BJ (cell line): Measurements from ENCODE around the gene DLK1. TPM values are rescaled to one million over a fixed set of nuclear protein-coding genes. Genes with fewer than 3 reads are reported as not detected.

Experiments used
- CTCF ChIA-PET: fragments of 350-600 bp; formaldehyde crosslinking; extraction: SDS; loops from one replicate; lab custom pipeline; 2021; ENCODE audit warnings: antibody characterized with exemption, inconsistent platforms; lab: Yijun Ruan, JAX
- POLR2A ChIA-PET: fragments of 300-600 bp; sonication (Branson Sonifier 250); formaldehyde crosslinking; extraction: SDS; loops from one replicate; lab custom pipeline; 2021; ENCODE audit warnings: antibody characterized with exemption; lab: Charles Lee
- DNase-seq: peaks from one replicate; pipeline ENCODE4 v3.0.0-alpha.2; 2011; ENCODE audit warnings: low read depth
- H3K27me3 ChIP-seq: 2 replicates; pipeline ENCODE4 v1.6.0; 2011; ENCODE audit warnings: low read length; ENCODE audit not compliant: control insufficient read depth, insufficient read depth
- H3K36me3 ChIP-seq: 2 replicates; pipeline ENCODE4 v1.5.1; 2011; ENCODE audit warnings: low read length; ENCODE audit not compliant: control insufficient read depth, insufficient read depth
- H3K4me3 ChIP-seq: 2 replicates; pipeline ENCODE4 v1.5.1; 2011; ENCODE audit warnings: low read depth, mild to moderate bottlenecking, control low read depth, low read length
- polyA plus RNA-seq: library from polyadenylated mRNA; depleted of rRNA; stranded (reverse); fragments of >200 nt; gene quantifications from 2 replicates; pipeline ENCODE4 v1.2.3, GENCODE V29; 2011
- TF ChIP-seq, protein P1 (sequence below): IDR thresholded peaks from 2 replicates; pipeline ENCODE4 v1.5.1; 2011; ENCODE audit warnings: low read depth, mild to moderate bottlenecking, control low read depth, inconsistent platforms, low read length, moderate library complexity; ENCODE audit not compliant: insufficient read depth

The DLK1 gene
- polyA plus RNA-seq, 1 experiment, result not detected

GRCh38 chr14:100728962-100729361 is 2.3 kb downstream of the DLK1 start:
- Histone ChIP-seq H3K4me3 (no peak overlapping the region), H3K36me3 (no peaks in the 10 kb centered on the region), H3K27me3 (peaks cover 41% of the 10 kb centered on the region)
- ChIA-PET POLR2A (no interaction called here), CTCF (interaction anchor here (1.3 kb wide), 2 partner anchors 8 to 15 kb away, joined by 3 to 5 read pairs; no protein-coding TSS in a partner anchor)
- no peak for DNase-seq
- TF ChIP-seq, protein P1, sequence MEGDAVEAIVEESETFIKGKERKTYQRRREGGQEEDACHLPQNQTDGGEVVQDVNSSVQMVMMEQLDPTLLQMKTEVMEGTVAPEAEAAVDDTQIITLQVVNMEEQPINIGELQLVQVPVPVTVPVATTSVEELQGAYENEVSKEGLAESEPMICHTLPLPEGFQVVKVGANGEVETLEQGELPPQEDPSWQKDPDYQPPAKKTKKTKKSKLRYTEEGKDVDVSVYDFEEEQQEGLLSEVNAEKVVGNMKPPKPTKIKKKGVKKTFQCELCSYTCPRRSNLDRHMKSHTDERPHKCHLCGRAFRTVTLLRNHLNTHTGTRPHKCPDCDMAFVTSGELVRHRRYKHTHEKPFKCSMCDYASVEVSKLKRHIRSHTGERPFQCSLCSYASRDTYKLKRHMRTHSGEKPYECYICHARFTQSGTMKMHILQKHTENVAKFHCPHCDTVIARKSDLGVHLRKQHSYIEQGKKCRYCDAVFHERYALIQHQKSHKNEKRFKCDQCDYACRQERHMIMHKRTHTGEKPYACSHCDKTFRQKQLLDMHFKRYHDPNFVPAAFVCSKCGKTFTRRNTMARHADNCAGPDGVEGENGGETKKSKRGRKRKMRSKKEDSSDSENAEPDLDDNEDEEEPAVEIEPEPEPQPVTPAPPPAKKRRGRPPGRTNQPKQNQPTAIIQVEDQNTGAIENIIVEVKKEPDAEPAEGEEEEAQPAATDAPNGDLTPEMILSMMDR, result no peak

- Histone ChIP-seq H3K4me3 (no peak overlapping the region), H3K36me3 (no peaks in the 10 kb centered on the region), H3K27me3 (peaks cover 37% of the 10 kb centered on the region)
- DNase-seq, result no peak
- ChIA-PET CTCF (interaction anchor here (1.2 to 2.0 kb wide), 3 partner anchors 9 to 16 kb away, joined by 3 to 5 read pairs (median 4); no protein-coding TSS in a partner anchor), POLR2A (no interaction called here)
- TF ChIP-seq, protein P1, result no peak
Observed at GRCh38 chr14:100729982-100730381, 3.3 kb downstream of the DLK1 start.

- TF ChIP-seq, protein P1, result no peak
- H3K36me3 ChIP-seq, result no peaks in the 10 kb centered on the region
- H3K27me3 ChIP-seq, result peaks cover 34% of the 10 kb centered on the region
- ChIA-PET CTCF (interaction anchor here (1.2 to 2.0 kb wide), 2 partner anchors 10 to 16 kb away, joined by 3 to 4 read pairs; no protein-coding TSS in a partner anchor), POLR2A (no interaction called here)
- H3K4me3 ChIP-seq, result no peak overlapping the region
- no peak for DNase-seq
Observed at GRCh38 chr14:100730581-100730980, 3.9 kb downstream of the DLK1 start.

DNA sequence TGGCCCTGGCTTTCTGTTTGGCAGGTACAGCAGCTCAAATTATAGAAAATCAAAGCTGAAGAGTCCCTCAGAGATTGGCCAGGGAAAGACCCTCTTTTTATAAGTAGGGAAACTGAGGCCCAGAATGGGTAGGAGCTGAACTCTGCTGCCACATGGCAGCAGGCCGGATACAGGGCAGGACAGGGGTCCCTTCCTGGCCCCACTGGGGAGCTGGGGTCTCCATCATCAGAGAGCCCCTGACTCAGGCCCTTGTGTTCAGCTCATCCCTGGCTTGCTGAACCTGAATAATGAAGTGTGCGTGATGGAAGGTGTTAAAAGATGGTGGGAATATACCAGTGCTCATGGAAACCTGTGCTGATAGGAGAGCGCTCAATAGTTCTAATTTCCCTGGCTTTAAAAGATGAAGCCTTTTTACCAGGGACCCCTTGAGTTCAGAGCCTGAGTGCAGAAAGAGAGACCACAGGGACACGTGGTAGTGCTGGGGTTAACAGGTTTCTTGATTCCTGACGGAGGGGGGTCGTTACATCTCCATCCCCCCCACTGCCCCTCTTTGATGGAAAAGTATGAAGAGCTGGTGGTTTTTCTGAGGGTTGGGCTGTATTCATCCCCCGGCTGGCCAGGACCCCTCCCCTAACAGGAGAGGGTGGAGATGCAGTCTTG is 4.4 kb downstream of the DLK1 start:
- peaks cover 29% of the 10 kb centered on the region for H3K27me3 ChIP-seq
- no peaks in the 10 kb centered on the region for H3K36me3 ChIP-seq
- DNase-seq, result no peak
- TF ChIP-seq, protein P1, result no peak
- CTCF ChIA-PET, result interaction anchor here (2.0 kb wide), 1 partner anchor 15 kb away, joined by 4 read pairs; no protein-coding TSS in a partner anchor
- no peak overlapping the region for H3K4me3 ChIP-seq
- POLR2A ChIA-PET, result no interaction called here

DNA sequence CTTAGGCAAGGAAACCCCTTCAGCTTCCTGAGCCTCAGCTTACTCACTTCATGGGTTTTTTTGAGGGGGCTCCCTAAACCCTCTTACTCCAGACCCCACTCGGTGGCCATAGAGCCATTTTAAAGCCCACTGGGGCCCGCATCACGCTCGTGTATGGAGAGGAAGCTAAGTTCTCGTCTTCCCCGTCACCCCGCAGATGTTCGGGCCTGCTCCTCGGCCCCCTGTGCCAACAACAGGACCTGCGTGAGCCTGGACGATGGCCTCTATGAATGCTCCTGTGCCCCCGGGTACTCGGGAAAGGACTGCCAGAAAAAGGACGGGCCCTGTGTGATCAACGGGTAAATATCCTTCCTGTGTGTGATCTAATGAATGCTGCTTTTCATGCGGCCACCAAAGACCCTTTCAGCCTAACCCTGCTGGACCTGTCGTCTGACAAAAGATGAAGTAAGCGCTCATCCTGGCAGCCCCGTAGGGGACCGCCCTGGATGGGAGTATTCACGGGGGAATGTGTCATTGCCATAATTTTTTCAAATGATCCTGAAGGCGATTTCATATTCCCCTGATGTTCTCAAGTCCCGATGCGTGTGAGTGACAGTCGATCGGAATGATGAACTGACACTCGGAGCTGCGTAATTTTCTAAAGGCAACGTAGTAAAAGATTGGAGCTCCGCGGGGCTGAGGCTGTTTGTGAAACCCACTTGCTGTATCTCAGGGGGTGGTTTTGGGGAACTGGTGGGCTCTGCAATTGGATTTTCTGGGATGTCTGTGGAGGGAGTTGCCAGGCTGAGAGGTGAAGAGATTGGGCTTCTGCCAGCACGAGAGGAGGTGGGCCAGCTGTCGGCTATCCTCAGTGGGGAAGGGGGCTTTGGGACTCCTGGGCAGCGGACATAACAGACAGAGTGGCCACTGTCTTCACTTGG is 5.4 kb downstream of the DLK1 start:
- H3K4me3 ChIP-seq, result no peak overlapping the region
- no peaks in the 10 kb centered on the region for H3K36me3 ChIP-seq
- TF ChIP-seq, protein P1, result no peak
- peaks cover 25% of the 10 kb centered on the region for H3K27me3 ChIP-seq
- ChIA-PET CTCF (interaction anchor here (0.7 to 1.5 kb wide), 2 partner anchors 55 to 315 kb away, joined by 3 to 4 read pairs; no protein-coding TSS in a partner anchor), POLR2A (no interaction called here)
- no peak for DNase-seq
